Measurements from ENCODE around the gene ERMN. TPM values are rescaled to one million over a fixed set of nuclear protein-coding genes. Genes with fewer than 3 reads are reported as not detected.

ERMN gene
- total RNA-seq, 4 donors from 2014 or later: 0.39 to 1.2 (median 1.1) TPM

- no peaks in the 10 kb centered on the region for H3K4me1 ChIP-seq
- H3K27ac ChIP-seq: no peak overlapping the region
- no peaks in the 10 kb centered on the region for H3K27me3 ChIP-seq
- TF ChIP-seq POLR2A (IDR thresholded peaks at IDR 0.05) (no peak), EP300 (IDR thresholded peaks at IDR 0.05) (no peak), CTCF (IDR thresholded peaks at IDR 0.05) (no peak)
- no peaks in the 10 kb centered on the region for H3K36me3 ChIP-seq
- WGBS, 2 donors: 97 to 100% methylated on average over 1 of the region's 1 CpG
- DNase-seq (ENCODE audit: low spot score in 2 of 2): no peak
- H3K4me3 ChIP-seq: no peak overlapping the region
- no peaks in the 10 kb centered on the region for H3K9me3 ChIP-seq
Measured at GRCh38 chr2:157312866-157313486, 12.6 kb downstream of the ERMN start.

GRCh38 chr2:157311706-157312105, 13.9 kb downstream of the ERMN start:
- H3K4me3 ChIP-seq: no peak overlapping the region
- H3K36me3 ChIP-seq: no peaks in the 10 kb centered on the region
- no peaks in the 10 kb centered on the region for H3K27me3 ChIP-seq
- H3K9me3 ChIP-seq: no peaks in the 10 kb centered on the region
- no peak for DNase-seq (ENCODE audit: low spot score in 2 of 2)
- no peak for TF ChIP-seq POLR2A (IDR thresholded peaks at IDR 0.05)
- TF ChIP-seq EP300 (IDR thresholded peaks at IDR 0.05): no peak
- no peak for TF ChIP-seq CTCF (IDR thresholded peaks at IDR 0.05)
- 67 to 87% methylated on average over 1 of the region's 1 CpG for WGBS, 2 donors
- H3K4me1 ChIP-seq: no peaks in the 10 kb centered on the region
- H3K27ac ChIP-seq: no peak overlapping the region

DNA sequence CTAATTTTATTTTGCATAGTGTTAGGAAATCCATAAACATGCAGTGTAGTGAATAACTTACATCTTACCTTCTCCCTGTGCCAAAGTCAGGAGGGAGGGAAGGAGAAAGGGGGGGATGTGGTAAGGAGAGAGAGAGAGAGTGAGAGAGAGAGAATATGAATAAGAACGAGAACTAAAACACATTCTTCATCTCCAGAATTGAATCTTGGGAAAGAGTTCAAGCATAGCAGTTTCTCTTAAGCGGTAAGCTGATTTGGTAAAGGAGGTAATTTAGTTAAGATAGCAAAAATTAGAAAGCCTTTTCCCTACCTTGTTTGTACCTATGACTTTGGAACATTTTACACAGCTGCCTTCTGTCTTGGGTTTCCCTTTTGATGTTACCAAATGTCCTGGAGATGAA, 15.7 kb downstream of the ERMN start:
- 86 to 93% methylated on average over 2 of the region's 2 CpGs for WGBS, 2 donors

GRCh38 chr2:157307021-157307420, 18.6 kb downstream of the ERMN start:
- Histone ChIP-seq H3K4me1 (peaks cover 0 to 4% (median 0%) of the 10 kb centered on the region in 4 donors), H3K27ac (no peak overlapping the region), H3K9me3 (no peaks in the 10 kb centered on the region), H3K27me3 (no peaks in the 10 kb centered on the region), H3K36me3 (no peaks in the 10 kb centered on the region), H3K4me3 (no peak overlapping the region)
- 19 to 29% methylated on average over 1 of the region's 1 CpG for WGBS, 2 donors
- DNase-seq (ENCODE audit: low spot score in 2 of 2): no peak
- TF ChIP-seq CTCF (IDR thresholded peaks at IDR 0.05): no peak
- TF ChIP-seq POLR2A (IDR thresholded peaks at IDR 0.05): no peak

More for the DNA sequence above, 15.7 kb downstream of the ERMN start:
- Histone ChIP-seq H3K4me3 (no peak overlapping the region), H3K4me1 (no peaks in the 10 kb centered on the region), H3K36me3 (no peaks in the 10 kb centered on the region), H3K9me3 (no peaks in the 10 kb centered on the region), H3K27me3 (no peaks in the 10 kb centered on the region), H3K27ac (no peak overlapping the region)
- TF ChIP-seq EP300 (IDR thresholded peaks at IDR 0.05) (no peak), POLR2A (IDR thresholded peaks at IDR 0.05) (no peak), CTCF (IDR thresholded peaks at IDR 0.05) (no peak)
- DNase-seq (ENCODE audit: low spot score in 2 of 2): no peak

- Histone ChIP-seq H3K4me3 (no peak overlapping the region), H3K27me3 (no peaks in the 10 kb centered on the region), H3K36me3 (no peaks in the 10 kb centered on the region), H3K4me1 (peaks cover 0 to 4% (median 0%) of the 10 kb centered on the region in 4 donors), H3K9me3 (no peaks in the 10 kb centered on the region), H3K27ac (no peak overlapping the region)
- DNase-seq (ENCODE audit: low spot score in 2 of 2): no peak
- WGBS, 2 donors: 90% methylated on average over 4 of the region's 4 CpGs
- TF ChIP-seq EP300 (IDR thresholded peaks at IDR 0.05): no peak
- no peak for TF ChIP-seq POLR2A (IDR thresholded peaks at IDR 0.05)
- TF ChIP-seq CTCF (IDR thresholded peaks at IDR 0.05): no peak
Measured at GRCh38 chr2:157305723-157306110, 19.9 kb downstream of the ERMN start.
